T-helper 2 cell (primary cell): ENCODE data around the gene NOP14.
A peak's percentile ranks its signal among the peaks of the same experiment; 100 is the strongest.

Experiments
- DNase-seq, 5 experiments: peaks; one replicate each; pipeline versions ENCODE4 v3.0.0 to v3.0.0-alpha.2; 2012 to 2022

NOP14 gene

DNA sequence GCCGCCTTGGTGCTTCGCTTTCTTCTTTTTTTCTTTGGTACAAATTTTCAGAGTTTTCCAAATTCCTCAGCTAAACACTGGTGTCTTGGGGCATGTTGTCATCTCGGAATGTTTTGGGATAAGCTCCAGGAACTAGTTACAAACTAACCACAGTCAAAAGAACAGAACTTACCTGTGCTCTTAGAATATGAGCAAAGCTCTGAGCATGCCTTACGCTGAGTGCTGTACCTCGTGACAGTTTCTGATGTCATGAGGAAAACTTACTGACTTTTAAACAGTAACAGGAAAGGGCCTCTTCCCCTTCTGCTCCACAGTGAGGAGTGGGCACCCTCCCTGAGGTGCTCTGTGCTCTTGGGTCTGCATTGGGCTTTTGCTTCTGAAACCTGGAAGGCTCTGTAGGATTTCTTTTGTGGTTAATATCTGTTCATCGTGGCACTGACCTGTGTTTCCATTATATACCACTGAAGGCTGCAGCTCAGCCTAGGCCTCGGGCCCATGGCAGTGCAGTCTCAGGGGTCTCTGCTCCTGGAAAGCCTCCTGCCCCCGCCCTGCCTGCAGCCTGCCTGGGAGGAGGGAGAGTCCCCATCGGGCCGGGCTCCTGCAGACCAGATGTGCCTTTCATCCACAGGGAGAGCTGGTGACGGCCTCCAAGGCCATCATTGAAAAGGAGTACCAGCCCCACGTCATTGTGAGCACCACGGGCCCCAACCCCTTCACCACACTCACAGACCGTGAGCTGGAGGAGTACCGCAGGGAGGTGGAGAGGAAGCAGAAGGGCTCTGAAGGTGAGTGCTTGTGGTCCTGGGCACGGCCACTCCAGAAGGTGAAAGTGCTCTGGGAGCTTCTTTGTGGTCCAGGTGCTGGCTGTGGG, 48.7 kb downstream of the NOP14 start:
- DNase-seq: peak in 1 of 5 experiments; percentile 27

GRCh38 chr4:2913168-2913567, 50.0 kb downstream of the NOP14 start:
- DNase-seq: no peak

GRCh38 chr4:2911868-2912267, 51.3 kb downstream of the NOP14 start:
- DNase-seq: no peak

DNA sequence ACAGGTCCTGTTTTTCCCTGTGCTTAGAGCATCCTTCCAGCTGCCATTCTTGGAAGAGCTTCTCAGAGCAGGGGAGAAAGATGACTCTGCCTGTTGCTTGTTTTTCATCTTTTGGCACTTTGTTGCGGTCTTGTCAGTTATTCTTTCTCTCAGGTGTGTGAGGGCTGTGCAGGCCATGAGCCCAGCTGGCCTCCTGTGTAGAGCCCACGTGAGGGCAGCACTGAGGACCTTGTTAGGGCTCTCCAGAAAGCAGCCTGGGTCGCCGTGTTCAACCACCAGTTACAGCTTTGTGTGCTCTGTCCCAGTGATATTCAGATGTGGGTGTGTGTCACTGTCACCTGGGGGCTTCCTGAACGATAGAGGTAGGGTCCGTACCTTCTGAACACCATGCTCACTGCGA, 52.8 kb downstream of the NOP14 start:
- no peak for DNase-seq

DNA sequence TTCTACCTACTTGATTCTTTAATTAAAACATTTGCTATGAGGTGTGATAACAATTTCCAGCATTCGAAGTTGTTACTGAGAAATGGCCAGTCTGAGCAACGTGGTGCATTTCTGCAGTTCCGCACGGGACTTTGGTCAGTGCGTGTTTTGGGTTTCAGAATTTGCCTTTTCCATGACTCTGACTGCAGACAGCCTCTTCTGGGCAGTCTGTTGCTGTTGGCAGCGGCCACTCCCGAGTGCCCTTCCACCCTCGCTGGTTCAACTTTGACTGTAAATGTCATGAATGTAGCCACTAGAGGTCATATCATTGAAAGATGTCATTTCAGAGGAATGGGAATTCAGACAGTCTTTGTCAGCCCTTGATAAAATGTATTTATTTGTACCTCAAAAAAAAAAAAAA, 53.6 kb downstream of the NOP14 start:
- DNase-seq: no peak

- DNase-seq: no peak
Measured at GRCh38 chr4:2908686-2909085, 54.5 kb downstream of the NOP14 start.

DNA sequence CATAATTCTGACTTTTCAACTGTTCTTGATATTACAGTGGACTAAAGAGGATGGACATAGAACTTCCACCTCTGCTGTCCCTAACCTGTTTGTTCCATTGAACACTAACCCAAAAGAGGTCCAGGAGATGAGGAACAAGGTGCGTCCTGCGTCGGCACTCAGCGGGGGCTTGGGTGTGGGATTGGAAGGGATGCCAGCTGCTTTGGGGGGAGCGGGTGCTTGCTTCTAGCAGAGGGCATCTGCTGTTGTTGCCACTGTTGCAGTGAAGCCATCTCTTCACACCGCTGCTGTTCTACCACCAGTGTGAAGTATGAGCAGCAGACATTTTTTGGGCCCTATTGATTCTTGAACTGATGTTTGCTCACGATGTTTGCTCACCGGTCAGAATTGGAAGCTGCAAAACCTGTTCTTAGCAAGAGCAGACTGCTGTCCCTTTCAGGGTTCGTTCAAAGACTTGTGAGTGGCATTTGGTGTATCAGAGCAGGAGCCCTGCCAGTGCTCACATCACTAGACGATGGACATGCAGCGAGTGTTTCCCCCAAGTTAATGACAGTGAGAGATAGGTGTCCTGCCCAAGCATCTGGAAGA, 55.4 kb downstream of the NOP14 start:
- DNase-seq: no peak

DNA sequence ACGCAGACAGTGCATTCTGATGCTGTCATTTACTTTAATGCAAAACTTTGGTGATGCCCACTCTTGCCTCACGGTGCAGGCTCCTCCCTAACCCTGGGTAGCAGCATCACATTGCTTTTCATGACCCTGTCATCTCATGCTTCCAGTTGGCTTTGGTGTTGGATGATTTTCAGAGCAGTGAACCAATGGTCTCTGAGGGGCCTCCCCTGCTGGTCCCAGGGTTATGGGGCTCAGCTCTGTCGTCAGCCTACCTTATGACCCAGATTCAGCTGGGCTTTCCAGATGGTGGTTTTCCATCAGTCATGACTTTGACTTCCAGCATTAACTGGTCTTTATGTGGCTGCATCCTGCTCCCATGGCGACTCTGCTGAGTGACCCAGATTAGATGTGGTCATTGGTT, 56.0 kb downstream of the NOP14 start:
- DNase-seq: no peak

- DNase-seq: peak in 1 of 5 experiments; percentile 33
Measured at GRCh38 chr4:2906218-2906617, 57.0 kb downstream of the NOP14 start.

DNA sequence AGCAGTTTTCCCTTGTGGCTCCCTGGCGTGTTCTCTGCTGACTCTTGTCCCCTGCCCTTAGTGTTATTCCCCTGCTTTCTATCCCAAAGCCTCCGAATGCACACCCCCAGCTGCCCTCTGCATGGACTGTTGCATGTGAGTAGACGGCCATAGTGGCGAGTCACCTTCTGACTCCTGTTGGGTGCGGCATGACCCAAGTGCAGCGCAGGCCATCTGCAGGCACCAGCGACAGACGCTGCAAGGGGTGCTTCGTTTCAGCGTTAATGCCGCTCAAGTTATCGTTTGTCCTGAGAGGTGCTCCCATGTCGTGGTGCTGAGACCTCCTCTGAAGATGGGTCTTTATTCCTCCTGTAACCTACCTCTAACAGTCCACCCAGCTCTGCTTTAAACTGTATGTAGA, 57.7 kb downstream of the NOP14 start:
- no peak for DNase-seq

DNA sequence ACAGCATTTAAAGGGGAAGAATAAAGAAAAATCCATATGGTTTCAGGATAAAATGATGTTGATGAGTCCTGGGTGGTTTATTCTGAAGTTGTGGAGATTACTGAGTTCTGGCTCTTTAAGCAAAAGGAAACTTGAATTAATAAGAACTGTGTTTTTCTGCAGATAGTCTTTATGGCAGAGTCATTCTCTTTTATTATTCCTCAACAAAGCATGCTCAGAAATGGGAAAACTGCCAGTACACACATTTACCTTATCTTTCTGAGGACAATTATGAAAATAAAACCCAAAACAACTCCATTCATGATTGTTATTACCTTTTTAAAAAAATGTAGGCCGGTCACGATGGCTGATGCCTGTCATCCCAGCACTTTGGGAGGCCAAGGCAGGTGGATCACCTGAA, 61.1 kb downstream of the NOP14 start:
- no peak for DNase-seq

DNA sequence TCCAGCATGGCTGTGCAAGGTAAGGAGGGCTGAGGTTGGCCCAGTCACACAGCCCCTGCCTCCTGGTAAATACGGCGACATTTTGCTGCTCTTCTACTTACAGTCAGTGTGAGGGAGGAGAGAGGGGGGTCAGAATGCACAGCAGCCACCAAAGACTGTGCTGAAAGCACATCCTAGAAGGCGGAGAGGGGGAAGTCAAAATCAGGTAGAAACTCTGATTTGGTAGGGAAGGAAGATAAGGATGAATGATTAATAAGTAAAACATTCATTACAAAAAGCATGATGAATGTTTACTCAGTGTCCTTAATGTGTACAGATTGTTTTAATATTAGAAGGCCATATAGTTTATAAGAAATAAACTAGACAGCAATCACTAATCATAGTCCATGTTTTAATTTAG, 62.0 kb downstream of the NOP14 start:
- DNase-seq: no peak

DNA sequence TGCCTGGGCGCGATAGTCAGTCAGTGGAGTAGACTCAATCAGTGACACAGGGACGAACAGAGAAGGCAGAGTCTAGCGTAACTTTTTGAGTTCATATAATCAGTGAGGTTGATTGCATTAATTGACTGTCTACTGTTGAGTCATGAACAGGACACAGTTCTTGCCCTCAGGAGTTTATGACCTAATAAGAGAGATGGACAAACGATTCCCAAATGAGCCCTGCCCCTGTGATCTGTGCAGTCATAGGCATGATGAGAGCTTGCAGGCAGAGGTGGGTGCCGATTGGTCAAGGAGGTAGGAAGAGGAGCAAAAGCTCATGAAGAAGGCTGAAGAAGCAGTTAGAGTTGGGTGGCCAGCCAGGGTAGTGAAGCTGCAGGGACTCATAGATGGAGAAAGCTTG, 62.5 kb downstream of the NOP14 start:
- DNase-seq: no peak

GRCh38 chr4:2898001-2898400, 65.2 kb downstream of the NOP14 start:
- DNase-seq: no peak

DNA sequence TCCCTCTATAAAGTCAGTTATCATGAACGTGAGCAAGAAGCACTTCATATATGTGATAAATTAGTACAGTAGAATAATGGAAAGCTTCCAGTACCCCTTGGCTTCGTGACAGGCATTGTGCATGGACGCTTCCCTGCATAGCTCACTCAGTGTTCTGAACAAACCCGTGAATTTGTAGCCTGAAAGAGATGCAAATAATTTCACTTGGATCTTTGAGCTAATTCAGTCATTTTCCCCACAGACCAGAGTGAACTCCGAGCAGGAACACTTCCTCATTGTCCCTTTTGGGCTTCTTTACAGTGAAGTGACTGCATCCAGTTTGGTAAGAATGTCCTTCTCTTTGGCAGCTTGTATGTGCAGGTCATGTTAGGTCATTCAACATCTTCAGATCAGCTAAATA, 69.4 kb downstream of the NOP14 start:
- DNase-seq: no peak

DNA sequence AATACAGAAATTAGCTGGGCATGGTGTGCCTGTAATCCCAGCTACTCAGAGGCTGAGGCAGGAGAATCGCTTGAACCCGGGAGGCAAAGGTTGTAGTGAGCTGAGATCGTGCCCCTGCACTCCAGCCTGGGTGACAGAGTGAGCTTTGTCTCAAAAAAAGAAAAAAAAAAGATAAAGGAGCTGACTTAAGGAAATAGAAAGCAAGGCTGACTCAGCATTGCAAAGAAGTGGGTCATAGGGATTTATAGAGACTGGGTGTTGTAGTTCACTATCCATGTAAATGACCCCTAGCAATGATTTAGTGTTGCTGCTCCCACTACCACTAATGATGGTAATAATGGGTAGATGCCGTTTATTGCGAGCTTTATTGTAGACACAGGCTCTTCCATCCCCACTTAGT, 71.9 kb downstream of the NOP14 start:
- no peak for DNase-seq

GRCh38 chr4:2888886-2889285, 74.3 kb downstream of the NOP14 start:
- no peak for DNase-seq
